Pons (tissue), 1 donor: ENCODE measurements around the gene CHRND.

ENCODE experiments used
- DNase-seq: peaks from one replicate; pipeline ENCODE4 v3.0.0-alpha.2; 2016; ENCODE audit warnings: low spot score

CHRND gene

GRCh38 chr2:232488097-232488711 lies 37.8 kb upstream of the CHRND start:
- DNase-seq = no peak

- no peak for DNase-seq
Measured at GRCh38 chr2:232488721-232489300, 37.1 kb upstream of the CHRND start.

- DNase-seq = no peak
Measured at GRCh38 chr2:232489516-232490220, 36.3 kb upstream of the CHRND start.

GRCh38 chr2:232490221-232491138 lies 35.5 kb upstream of the CHRND start:
- no peak for DNase-seq

- DNase-seq = no peak
Measured at GRCh38 chr2:232491139-232491780, 34.7 kb upstream of the CHRND start.

GRCh38 chr2:232492236-232492848 lies 33.6 kb upstream of the CHRND start:
- DNase-seq = no peak

GRCh38 chr2:232492963-232493700 lies 32.8 kb upstream of the CHRND start:
- no peak for DNase-seq

- DNase-seq = no peak
Measured at GRCh38 chr2:232493701-232494474, 32.1 kb upstream of the CHRND start.

GRCh38 chr2:232494542-232494941 lies 31.4 kb upstream of the CHRND start:
- DNase-seq = no peak

GRCh38 chr2:232495292-232495691 lies 30.7 kb upstream of the CHRND start:
- no peak for DNase-seq

GRCh38 chr2:232496501-232497270 lies 29.3 kb upstream of the CHRND start:
- no peak for DNase-seq

GRCh38 chr2:232497348-232497747 lies 28.6 kb upstream of the CHRND start:
- no peak for DNase-seq

- DNase-seq = no peak
Measured at GRCh38 chr2:232498452-232498851, 27.5 kb upstream of the CHRND start.

GRCh38 chr2:232501331-232501771 lies 24.6 kb upstream of the CHRND start:
- DNase-seq = no peak

- no peak for DNase-seq
Measured at GRCh38 chr2:232501794-232502390, 24.1 kb upstream of the CHRND start.

- DNase-seq = no peak
Measured at GRCh38 chr2:232502511-232502910, 23.4 kb upstream of the CHRND start.

GRCh38 chr2:232502911-232503808 lies 22.8 kb upstream of the CHRND start:
- DNase-seq = no peak
